Measurements from ENCODE around the gene DYNLT2B.
"Not testable (repeated sequence)": the region's sequence is repeated elsewhere in the genome, so short reads cannot be mapped to it uniquely, and the experiment has no call there.

DYNLT2B gene

GRCh38 chr3:196323691-196324090 lies 5.7 kb upstream of the DYNLT2B start:
- peak; percentile 10 to 24 for DNase-seq

GRCh38 chr3:196323016-196323415 lies 5.0 kb upstream of the DYNLT2B start:
- DNase-seq = no peak

- peak; percentile 66 for DNase-seq
Measured at GRCh38 chr3:196321162-196321561, 3.1 kb upstream of the DYNLT2B start.

GRCh38 chr3:196320137-196320536 lies 2.1 kb upstream of the DYNLT2B start:
- DNase-seq = peak in 1 of 2 experiments; percentile 12

- not testable (repeated sequence) for DNase-seq
Measured at GRCh38 chr3:196316799-196317686, 997 bp downstream of the DYNLT2B start.

- DNase-seq = no peak
Measured at GRCh38 chr3:196315821-196316220, 2.2 kb downstream of the DYNLT2B start.

GRCh38 chr3:196314597-196314996 lies 3.4 kb downstream of the DYNLT2B start:
- DNase-seq = no peak

GRCh38 chr3:196314086-196314485 lies 4.0 kb downstream of the DYNLT2B start:
- not testable (repeated sequence) for DNase-seq

- DNase-seq = not testable (repeated sequence)
Measured at GRCh38 chr3:196302960-196303359, 15.1 kb downstream of the DYNLT2B start.

GRCh38 chr3:196302551-196302950 lies 15.5 kb downstream of the DYNLT2B start:
- not testable (repeated sequence) for DNase-seq

GRCh38 chr3:196298521-196298920 lies 19.5 kb downstream of the DYNLT2B start:
- no peak for DNase-seq

- DNase-seq = no peak
Measured at GRCh38 chr3:196292286-196292923, 25.6 kb downstream of the DYNLT2B start.

GRCh38 chr3:196288141-196288460 lies 29.9 kb downstream of the DYNLT2B start:
- DNase-seq = peak; percentile 13 to 38

- DNase-seq = peak; percentile 97
Measured at GRCh38 chr3:196287440-196288140, 30.4 kb downstream of the DYNLT2B start, which contains the start of gene PCYT1A. Gene PCYT1A, minus strand, starts transcription at chr3:196287726. Its CDS starts 17,195 bp downstream, at chr3:196270531.

GRCh38 chr3:196287090-196287439 lies 31.0 kb downstream of the DYNLT2B start:
- DNase-seq = peak; percentile 52 to 61

GRCh38 chr3:196284396-196284795 lies 33.6 kb downstream of the DYNLT2B start:
- DNase-seq = no peak

GRCh38 chr3:196281962-196282361 lies 36.1 kb downstream of the DYNLT2B start:
- DNase-seq = no peak

GRCh38 chr3:196280689-196281440 lies 37.2 kb downstream of the DYNLT2B start:
- DNase-seq = no peak

- no peak for DNase-seq
Measured at GRCh38 chr3:196275126-196275525, 42.9 kb downstream of the DYNLT2B start.

- DNase-seq = no peak
Measured at GRCh38 chr3:196274585-196274984, 43.5 kb downstream of the DYNLT2B start.

- no peak for DNase-seq
Measured at GRCh38 chr3:196273655-196274054, 44.4 kb downstream of the DYNLT2B start.

- no peak for DNase-seq
Measured at GRCh38 chr3:196272826-196273225, 45.2 kb downstream of the DYNLT2B start.

- DNase-seq = no peak
Measured at GRCh38 chr3:196270499-196270898, 47.5 kb downstream of the DYNLT2B start.
